ENCODE measurements around the gene DIDO1. TPM values are rescaled to one million over a fixed set of nuclear protein-coding genes. Genes with fewer than 3 reads are reported as not detected.

DIDO1 gene
- total and polyA plus RNA-seq, 9 of the 15 experiments (the other 6 are each of a cell fraction or from before 2014, with no cell fraction given), result 4.4 to 46.8 (median 31.2) TPM

GRCh38 chr20:62852196-62852595, 74.1 kb downstream of the DIDO1 start:
- no peak for ATAC-seq
- ChIA-PET POLR2A (no interaction called here), CTCF (ENCODE audit: low intra/inter-chr PET ratio) (no interaction called here)
- DNase-seq (ENCODE audit: extremely low read depth in 1 of 4, low spot score in 3 of 4), result no peak
- peaks cover 76% of the 10 kb centered on the region for H3K36me3 ChIP-seq (ENCODE audit: control insufficient read depth, insufficient read depth, low read length)
- no peak overlapping the region for H2AFZ ChIP-seq (ENCODE audit: low read depth, low read length)
- intact Hi-C loops (cut with micrococcal nuclease), result no loop called here
- WGBS (ENCODE audit: insufficient coverage, low coverage, missing lambda C conversion rate), result 80% methylated on average over 8 of the region's 8 CpGs
- no peaks in the 10 kb centered on the region for H3K9me1 ChIP-seq (ENCODE audit: control insufficient read depth, insufficient read depth, low read length)
- H3K4me3 ChIP-seq, result no peak overlapping the region
- BruUV-seq (replicated peaks), result no TSS peak
- H3K27ac ChIP-seq (ENCODE audit: extremely low read depth, low read depth, low read length), result no peak overlapping the region
- H3K9ac ChIP-seq (ENCODE audit: insufficient read depth in 1 of 2, low read depth in 2 of 2, low read length in 2 of 2), result no peak overlapping the region
- TF ChIP-seq C11orf30 (IDR thresholded peaks at IDR 0.05; ENCODE audit: low read depth) (no peak), HNRNPH1 (optimal IDR thresholded peaks at IDR 0.05; ENCODE audit: low read depth, low read length) (no peak), POLR2G (IDR thresholded peaks at IDR 0.05; ENCODE audit: low read depth, low read length) (0 out of 2 replicates have a peak, but pooled peaks have one; percentile 28)
- H4K20me1 ChIP-seq (replicated peaks; ENCODE audit: control insufficient read depth, insufficient read depth, low read length), result no peaks in the 10 kb centered on the region
- no peaks in the 10 kb centered on the region for H3K9me3 ChIP-seq (replicated peaks; ENCODE audit: control insufficient read depth, insufficient read depth, low read depth, low read length)
- H3K79me2 ChIP-seq (ENCODE audit: control insufficient read depth, insufficient read depth, low read length), result no peaks in the 10 kb centered on the region
- H3K4me1 ChIP-seq (replicated peaks in 1 of 2; ENCODE audit: control insufficient read depth in 2 of 2, insufficient read depth in 2 of 2, low read length in 2 of 2), result peaks cover 0 to 20% of the 10 kb centered on the region in 2 experiments; a peak in 2 of 5 replicates
- no peak for FAIRE-seq
- H3K4me2 ChIP-seq (ENCODE audit: insufficient read depth, low read length), result no peak overlapping the region
- in situ Hi-C loops (cut with MboI), result no loop called here
- H3K27me3 ChIP-seq (ENCODE audit: control insufficient read depth in 2 of 2, insufficient read depth in 2 of 2, low read length in 2 of 2), result no peaks in the 10 kb centered on the region

GRCh38 chr20:62850333-62850974, 75.9 kb downstream of the DIDO1 start:
- Histone ChIP-seq H3K27ac (ENCODE audit: extremely low read depth, low read depth, low read length) (no peak overlapping the region), H2AFZ (ENCODE audit: low read depth, low read length) (no peak overlapping the region), H3K4me3 (no peak overlapping the region), H3K79me2 (ENCODE audit: control insufficient read depth, insufficient read depth, low read length) (no peaks in the 10 kb centered on the region), H3K9ac (ENCODE audit: insufficient read depth in 1 of 2, low read depth in 2 of 2, low read length in 2 of 2) (peak overlapping the region in 1 of 2 experiments; percentile 55; a peak in 2 of 4 replicates), H3K27me3 (ENCODE audit: control insufficient read depth in 2 of 2, insufficient read depth in 2 of 2, low read length in 2 of 2) (no peaks in the 10 kb centered on the region), H3K36me3 (ENCODE audit: control insufficient read depth, insufficient read depth, low read length) (peaks cover 80% of the 10 kb centered on the region), H3K4me2 (ENCODE audit: insufficient read depth, low read length) (no peak overlapping the region), H4K20me1 (replicated peaks; ENCODE audit: control insufficient read depth, insufficient read depth, low read length) (no peaks in the 10 kb centered on the region), H3K4me1 (replicated peaks in 1 of 2; ENCODE audit: control insufficient read depth in 2 of 2, insufficient read depth in 2 of 2, low read length in 2 of 2) (peaks cover 0 to 17% of the 10 kb centered on the region in 2 experiments; a peak in 1 of 5 replicates), H3K9me3 (replicated peaks; ENCODE audit: control insufficient read depth, insufficient read depth, low read depth, low read length) (no peaks in the 10 kb centered on the region), H3K9me1 (ENCODE audit: control insufficient read depth, insufficient read depth, low read length) (no peaks in the 10 kb centered on the region)
- DNase-seq (ENCODE audit: extremely low read depth in 1 of 4, low spot score in 3 of 4), result no peak
- no TSS peak for BruUV-seq (replicated peaks)
- POLR2A ChIA-PET, result interaction anchor here (0.8 kb wide), 2 partner anchors 11 to 22 kb away, joined by 3 to 4 read pairs; no protein-coding TSS in a partner anchor
- ATAC-seq, result no peak
- no peak for FAIRE-seq
- CTCF ChIA-PET (ENCODE audit: low intra/inter-chr PET ratio), result no interaction called here
- intact Hi-C loops (cut with micrococcal nuclease) (no loop called here), in situ Hi-C loops (cut with MboI) (no loop called here)
- 87% methylated on average over 22 of the region's 22 CpGs for WGBS (ENCODE audit: insufficient coverage, low coverage, missing lambda C conversion rate)
- TF ChIP-seq SAFB2 (IDR thresholded peaks at IDR 0.05; ENCODE audit: borderline replicate concordance, low read depth, low read length, severe bottlenecking), result no peak
- no peak for TF ChIP-seq ZNF212 (CRISPR knock-in tag; IDR thresholded peaks at IDR 0.05)
- peak; percentile 39; the same call in 1 of the 2 replicates for TF ChIP-seq POLR2G (IDR thresholded peaks at IDR 0.05; ENCODE audit: low read depth, low read length)
- no peak for TF ChIP-seq FOS (IDR thresholded peaks at IDR 0.05; ENCODE audit: extremely low read depth, insufficient read length)

Measured in K562 (cell line).